ENCODE measurements around the gene PNPT1.
"Not testable (repeated sequence)": the region's sequence is repeated elsewhere in the genome, so short reads cannot be mapped to it uniquely, and the experiment has no call there.

Gene PNPT1

GRCh38 chr2:55601849-55602248 lies 91.8 kb downstream of the PNPT1 start:
- DNase-seq (ENCODE audit: low read depth in 1 of 2, low spot score in 1 of 2): no peak

- DNase-seq (ENCODE audit: low read depth in 1 of 2, low spot score in 1 of 2): no peak
Observed at GRCh38 chr2:55598056-55598795, 95.4 kb downstream of the PNPT1 start.

GRCh38 chr2:55596795-55597194 lies 96.8 kb downstream of the PNPT1 start:
- not testable (repeated sequence) for DNase-seq (ENCODE audit: low read depth in 1 of 2, low spot score in 1 of 2)

- DNase-seq (ENCODE audit: low read depth in 1 of 2, low spot score in 1 of 2): no peak
Observed at GRCh38 chr2:55595536-55595935, 98.1 kb downstream of the PNPT1 start.

GRCh38 chr2:55592130-55592529 lies 101.5 kb downstream of the PNPT1 start:
- no peak for DNase-seq (ENCODE audit: low read depth in 1 of 2, low spot score in 1 of 2)

GRCh38 chr2:55590810-55591440 lies 102.7 kb downstream of the PNPT1 start:
- no peak for DNase-seq (ENCODE audit: low read depth in 1 of 2, low spot score in 1 of 2)

- no peak for DNase-seq (ENCODE audit: low read depth in 1 of 2, low spot score in 1 of 2)
Observed at GRCh38 chr2:55585451-55586080, 108.1 kb downstream of the PNPT1 start.
